ENCODE results near the gene DLGAP3. TPM values are rescaled to one million over a fixed set of nuclear protein-coding genes. Genes with fewer than 3 reads are reported as not detected.

The DLGAP3 gene
- total RNA-seq, 6 experiments from 2014 or later: 0.07 TPM; not detected in 5

- H3K36me3 Mint-ChIP-seq (ENCODE audit: low read depth): peaks cover 11% of the 10 kb centered on the region
- H3K9me3 Mint-ChIP-seq: no peaks in the 10 kb centered on the region
- no peak overlapping the region for H3K4me3 Mint-ChIP-seq
- peaks cover 12% of the 10 kb centered on the region for H3K4me1 Mint-ChIP-seq (ENCODE audit: low read depth)
- H3K27ac Mint-ChIP-seq: no peak overlapping the region
- no peaks in the 10 kb centered on the region; the same call in none of the 2 replicates for H3K27me3 Mint-ChIP-seq (ENCODE audit: insufficient read depth)
- TF ChIP-seq CTCF (IDR thresholded peaks at IDR 0.05): no peak
- no peak for DNase-seq
These were observed 79.1 kb downstream of the DLGAP3 start for GRCh38 chr1:34850382-34850781.

GRCh38 chr1:34847094-34847493, 82.4 kb downstream of the DLGAP3 start:
- peaks cover 21% of the 10 kb centered on the region for H3K4me1 Mint-ChIP-seq (ENCODE audit: low read depth)
- DNase-seq: no peak
- H3K36me3 Mint-ChIP-seq (ENCODE audit: low read depth): peaks cover 11% of the 10 kb centered on the region
- H3K4me3 Mint-ChIP-seq: no peak overlapping the region
- TF ChIP-seq CTCF (IDR thresholded peaks at IDR 0.05): no peak
- no peak overlapping the region for H3K27ac Mint-ChIP-seq
- H3K9me3 Mint-ChIP-seq: no peaks in the 10 kb centered on the region
- H3K27me3 Mint-ChIP-seq (ENCODE audit: insufficient read depth): no peaks in the 10 kb centered on the region; the same call in none of the 2 replicates

- H3K4me3 Mint-ChIP-seq: no peak overlapping the region
- DNase-seq: no peak
- no peaks in the 10 kb centered on the region for H3K9me3 Mint-ChIP-seq
- TF ChIP-seq CTCF (IDR thresholded peaks at IDR 0.05): no peak
- peaks cover 21% of the 10 kb centered on the region for H3K4me1 Mint-ChIP-seq (ENCODE audit: low read depth)
- H3K27ac Mint-ChIP-seq: no peak overlapping the region
- H3K27me3 Mint-ChIP-seq (ENCODE audit: insufficient read depth): no peaks in the 10 kb centered on the region; the same call in none of the 2 replicates
- peaks cover 11% of the 10 kb centered on the region for H3K36me3 Mint-ChIP-seq (ENCODE audit: low read depth)
These were observed 83.2 kb downstream of the DLGAP3 start for GRCh38 chr1:34846265-34846664.

GRCh38 chr1:34845131-34845901, 84.1 kb downstream of the DLGAP3 start:
- no peak for TF ChIP-seq CTCF (IDR thresholded peaks at IDR 0.05)
- Mint-ChIP-seq H3K9me3 (no peaks in the 10 kb centered on the region), H3K27ac (no peak overlapping the region), H3K27me3 (ENCODE audit: insufficient read depth) (no peaks in the 10 kb centered on the region; the same call in none of the 2 replicates), H3K4me3 (no peak overlapping the region), H3K4me1 (ENCODE audit: low read depth) (peaks cover 21% of the 10 kb centered on the region), H3K36me3 (ENCODE audit: low read depth) (peaks cover 5% of the 10 kb centered on the region)
- no peak for DNase-seq

- no peak overlapping the region for H3K27ac Mint-ChIP-seq
- peaks cover 3% of the 10 kb centered on the region for H3K36me3 Mint-ChIP-seq (ENCODE audit: low read depth)
- no peak overlapping the region for H3K4me3 Mint-ChIP-seq
- no peaks in the 10 kb centered on the region for H3K9me3 Mint-ChIP-seq
- no peaks in the 10 kb centered on the region; the same call in none of the 2 replicates for H3K27me3 Mint-ChIP-seq (ENCODE audit: insufficient read depth)
- TF ChIP-seq CTCF (IDR thresholded peaks at IDR 0.05): no peak
- no peak for DNase-seq
- H3K4me1 Mint-ChIP-seq (ENCODE audit: low read depth): peaks cover 21% of the 10 kb centered on the region
These were observed 85.2 kb downstream of the DLGAP3 start for GRCh38 chr1:34844252-34844634.
